ENCODE results near the gene RASA1.
"Not testable (repeated sequence)": the region's sequence is repeated elsewhere in the genome, so short reads cannot be mapped to it uniquely, and the experiment has no call there.

Gene RASA1

DNA sequence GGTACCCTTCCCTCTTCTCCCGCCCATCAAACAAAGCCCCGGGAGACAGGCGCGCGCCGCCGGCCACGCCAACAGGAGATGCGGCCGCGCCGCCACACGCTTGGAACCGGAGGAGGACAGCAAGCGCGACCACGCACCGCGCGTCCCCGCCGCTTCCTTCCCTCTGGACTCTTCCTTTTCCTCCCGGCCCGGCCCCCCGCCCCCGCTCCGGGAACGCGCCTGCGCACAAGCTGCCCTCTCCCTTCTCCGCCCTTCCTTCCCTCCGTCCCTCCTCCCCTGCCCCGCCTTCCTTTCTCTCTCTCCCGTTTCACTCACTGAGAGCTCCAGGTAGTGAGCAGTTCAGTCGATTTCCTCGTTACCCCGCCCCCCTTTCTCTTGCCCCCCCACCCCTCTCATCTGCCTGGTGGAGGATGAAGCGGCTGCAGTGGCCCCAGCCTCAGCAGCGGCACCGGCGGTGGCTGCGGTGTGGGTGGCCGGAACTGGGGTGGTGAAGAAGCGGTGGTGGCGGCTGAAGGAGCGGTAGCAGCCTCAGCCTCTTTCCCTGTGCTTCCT, at the start of gene RASA1:
RASA1 (plus strand) TSS at position 310 of the 552 bp plus-strand sequence. CDS start 569 bp downstream, outside the sequence.
- DNase-seq = peak; percentile 75

DNA sequence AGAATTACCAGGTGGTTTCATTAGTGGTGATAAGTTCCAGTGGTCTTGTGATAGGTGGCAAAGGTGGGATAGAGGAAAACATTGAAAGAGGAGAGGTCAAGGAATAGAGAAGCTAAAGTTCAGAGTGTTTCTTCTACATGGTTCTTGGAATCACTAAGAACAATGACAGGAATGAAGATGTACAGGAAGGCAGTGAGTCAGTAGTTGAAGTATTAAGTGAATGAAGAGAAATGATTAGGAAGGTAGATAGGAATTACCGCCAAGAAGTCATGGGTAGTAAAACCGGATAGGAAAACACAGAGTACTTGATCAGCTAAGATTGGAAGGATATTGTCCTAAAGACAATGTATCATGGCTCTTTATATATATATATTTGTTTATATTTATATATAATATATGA, 37.9 kb upstream of the RASA1 start:
- no peak for DNase-seq

GRCh38 chr5:87231037-87231808, 36.5 kb upstream of the RASA1 start:
- no peak for DNase-seq

DNA sequence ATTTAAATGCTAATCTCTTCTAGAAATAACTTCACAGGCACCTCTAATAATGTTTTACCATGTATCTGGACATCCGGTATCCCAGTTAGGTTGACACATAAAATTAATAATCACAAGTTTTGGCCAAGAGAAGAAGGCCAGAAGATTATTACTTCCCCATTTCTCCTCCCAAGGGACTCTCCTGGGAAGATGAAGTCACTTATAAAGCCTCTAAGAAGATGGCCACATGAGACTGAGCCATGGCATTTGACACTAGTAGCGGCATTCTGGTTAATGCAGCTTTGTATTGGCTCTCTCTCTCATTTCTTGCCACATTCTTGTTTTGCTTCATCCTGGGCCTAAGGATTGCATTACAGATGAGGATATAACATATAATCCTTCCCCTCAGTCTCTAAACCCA, 34.5 kb upstream of the RASA1 start:
- no peak for DNase-seq

GRCh38 chr5:87241555-87241954, 26.1 kb upstream of the RASA1 start:
- DNase-seq = no peak

GRCh38 chr5:87242242-87242641, 25.4 kb upstream of the RASA1 start:
- DNase-seq = no peak

- no peak for DNase-seq
These were observed 24.4 kb upstream of the RASA1 start for GRCh38 chr5:87243161-87243844.

GRCh38 chr5:87245451-87245850, 22.2 kb upstream of the RASA1 start:
- no peak for DNase-seq

- DNase-seq = no peak
These were observed 21.6 kb upstream of the RASA1 start for GRCh38 chr5:87246061-87246460.

DNA sequence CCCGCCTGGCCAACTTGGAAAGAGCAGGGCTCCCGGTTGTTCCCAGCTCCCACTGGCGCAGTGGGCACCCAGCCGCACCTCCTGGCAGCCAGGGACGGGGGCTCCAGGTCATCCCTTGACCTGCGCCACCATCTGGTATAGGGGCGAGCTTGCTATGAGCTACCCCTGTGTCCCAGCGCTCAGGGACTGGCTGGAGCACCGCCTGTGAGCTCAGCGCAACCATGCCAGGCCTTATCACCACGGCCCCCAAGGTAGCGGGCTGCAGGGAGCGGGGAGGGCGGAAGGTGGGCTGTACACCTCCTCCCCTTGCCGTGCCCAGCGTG, 15.4 kb upstream of the RASA1 start:
- DNase-seq = no peak

DNA sequence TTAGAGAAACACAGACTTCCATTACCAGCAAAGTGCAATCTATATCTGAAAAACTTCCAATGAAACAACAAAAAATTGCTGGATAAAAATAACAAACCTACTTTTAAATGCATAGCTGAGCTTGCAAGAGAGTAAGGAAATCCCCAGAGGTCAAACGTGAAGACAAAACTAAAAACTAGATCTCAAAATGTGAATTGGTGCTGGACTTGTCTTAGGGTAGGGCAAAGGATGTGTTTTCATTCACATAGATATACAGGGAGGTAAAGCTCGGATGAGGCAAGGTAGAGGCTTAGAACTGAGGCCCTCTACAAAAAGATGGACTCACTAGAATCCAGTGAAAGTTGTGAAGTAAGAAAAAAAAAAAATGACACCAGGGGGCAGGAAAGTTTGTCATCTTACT, 13.6 kb upstream of the RASA1 start:
- no peak for DNase-seq

GRCh38 chr5:87258507-87258906, 9.2 kb upstream of the RASA1 start:
- DNase-seq = no peak

DNA sequence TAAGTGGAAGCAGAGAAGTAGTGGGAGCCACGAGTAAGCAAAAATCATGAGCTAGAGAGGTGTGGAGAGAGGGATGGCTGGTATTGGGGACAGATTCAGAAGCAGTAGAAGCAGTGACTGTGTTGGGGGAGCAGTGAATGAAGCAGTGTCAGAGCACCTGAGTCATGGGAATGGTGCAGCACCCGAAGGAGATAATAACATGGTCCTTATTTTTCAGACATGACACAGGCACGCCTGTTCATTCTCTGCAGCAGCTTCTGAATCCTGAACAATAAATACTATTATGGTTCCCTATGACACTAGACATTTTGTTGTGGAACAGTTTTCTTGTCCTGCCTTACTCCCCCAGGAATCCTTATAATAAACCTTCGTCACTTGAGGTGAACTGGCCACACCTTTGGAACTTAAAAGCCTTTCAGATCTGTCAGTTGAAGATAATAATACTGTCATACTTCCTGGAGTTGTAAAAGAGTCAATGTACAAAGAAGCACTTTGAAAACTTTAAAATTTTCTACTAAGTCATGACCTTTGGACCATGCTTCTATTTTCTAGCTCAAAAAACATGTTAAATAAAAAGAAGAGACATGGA, 7.0 kb upstream of the RASA1 start:
- no peak for DNase-seq

DNA sequence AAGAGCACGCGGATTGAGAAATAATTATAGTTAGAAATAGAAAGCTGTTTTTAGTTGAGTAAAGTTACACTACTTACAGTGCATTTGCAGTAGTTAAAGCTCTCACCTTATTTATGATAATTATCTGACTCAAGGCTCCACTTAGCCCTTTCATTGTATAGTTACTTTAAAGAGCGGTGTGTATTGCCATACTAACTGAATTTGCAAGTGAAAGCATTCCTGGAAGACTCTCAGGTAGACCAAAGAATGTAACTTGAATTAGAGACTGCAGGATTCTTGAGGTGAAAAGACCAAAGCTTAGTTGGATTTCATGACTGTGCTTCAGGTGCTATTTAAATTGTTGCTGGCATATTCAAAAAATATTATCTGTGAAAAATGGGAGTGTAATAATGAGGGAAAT, 4.2 kb upstream of the RASA1 start:
- no peak for DNase-seq

- no peak for DNase-seq
These were observed 639 bp upstream of the RASA1 start for GRCh38 chr5:87266914-87267573.

- DNase-seq = peak; percentile 62
These were observed 665 bp downstream of the RASA1 start for GRCh38 chr5:87268126-87268969.

DNA sequence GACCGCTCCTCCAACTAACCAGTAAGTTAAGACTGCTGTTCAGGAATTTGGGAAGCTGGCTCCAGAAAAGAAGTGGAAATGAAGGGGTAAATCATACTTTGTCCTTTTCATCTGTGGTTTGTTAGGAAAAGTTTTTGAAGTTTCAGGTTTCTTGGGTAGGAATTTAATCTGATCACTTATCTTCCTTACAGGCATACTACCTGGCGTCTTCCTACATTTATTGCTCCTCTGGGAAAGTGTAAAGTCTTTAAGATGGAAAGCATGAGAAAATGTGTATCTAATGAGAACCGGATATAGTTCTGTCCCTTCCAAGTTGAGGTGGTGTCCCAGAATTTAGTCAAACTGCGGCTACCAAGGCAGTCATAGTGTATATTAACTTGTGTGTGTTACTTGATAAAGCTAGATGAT, 1.3 kb downstream of the RASA1 start:
- DNase-seq = no peak

GRCh38 chr5:87270888-87271287, 3.2 kb downstream of the RASA1 start:
- not testable (repeated sequence) for DNase-seq

DNA sequence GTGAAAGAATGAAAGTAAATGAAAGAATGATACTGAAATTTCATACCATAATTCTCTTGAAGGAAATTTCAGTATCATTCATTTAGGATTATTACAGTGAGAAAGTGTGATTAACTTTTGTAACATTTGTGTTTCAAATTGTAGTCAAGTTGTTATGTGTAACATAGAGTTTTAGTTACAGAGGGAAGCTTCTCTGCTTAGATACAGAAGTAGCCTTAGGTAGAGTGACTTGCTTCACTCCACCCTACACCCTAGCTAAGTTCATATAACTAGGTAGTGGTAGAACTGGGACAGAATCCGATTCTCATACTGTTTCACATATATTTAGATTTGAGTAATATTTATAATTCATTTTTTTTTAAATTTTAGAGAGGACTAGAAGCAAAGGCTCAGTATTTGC, 9.0 kb downstream of the RASA1 start:
- no peak for DNase-seq

DNA sequence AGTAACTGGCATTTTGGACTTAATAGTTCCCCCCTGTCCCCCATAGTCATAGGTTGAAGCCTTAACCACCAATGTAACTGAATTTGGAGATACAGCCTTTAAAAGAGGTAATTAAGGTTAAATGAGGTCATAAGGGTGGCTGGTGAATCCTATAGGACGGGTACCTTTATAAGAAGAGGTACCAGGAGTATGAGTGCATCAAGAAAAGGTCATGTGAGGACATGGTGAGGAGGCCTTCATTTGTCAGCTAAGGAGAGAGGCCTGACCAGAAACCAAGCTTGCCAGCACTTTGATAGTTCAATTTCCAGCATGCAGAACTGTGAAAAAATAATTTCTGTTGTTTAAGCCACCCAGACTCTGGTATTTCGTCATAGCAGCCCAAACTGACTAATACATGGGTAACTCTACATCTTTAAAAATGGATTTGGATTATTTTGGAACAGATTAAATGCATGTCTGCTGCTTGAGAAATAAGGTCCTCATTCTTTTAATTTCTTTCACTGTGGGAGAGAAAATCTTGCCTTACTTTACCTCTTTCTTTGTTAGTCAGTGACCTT, 9.7 kb downstream of the RASA1 start:
- DNase-seq = no peak

GRCh38 chr5:87278590-87279100, 11.0 kb downstream of the RASA1 start:
- no peak for DNase-seq

GRCh38 chr5:87282269-87282668, 14.6 kb downstream of the RASA1 start:
- no peak for DNase-seq

Data from activated T-cell treated with anti-CD3 and anti-CD28 coated beads for 4 hours (primary cell).